Activated naive CD8-positive, alpha-beta T cell (primary cell): ENCODE measurements around the gene HECTD2.
"Not testable (repeated sequence)": the region's sequence is repeated elsewhere in the genome, so short reads cannot be mapped to it uniquely, and the experiment has no call there.

ENCODE experiments used
- H3K27ac Mint-ChIP-seq: one replicate; pipeline ENCODE4 v1.8.0; 2021; ENCODE audit warnings: mixed read lengths
- H3K27me3 Mint-ChIP-seq: one replicate; pipeline ENCODE4 v1.8.0; 2021; ENCODE audit warnings: mixed read lengths
- H3K36me3 Mint-ChIP-seq: one replicate; pipeline ENCODE4 v1.8.0; 2021; ENCODE audit warnings: mixed read lengths
- H3K4me1 Mint-ChIP-seq: one replicate; pipeline ENCODE4 v1.8.0; 2021; ENCODE audit warnings: low read depth, mixed read lengths
- H3K4me3 Mint-ChIP-seq: one replicate; pipeline ENCODE4 v1.8.0; 2021; ENCODE audit warnings: mild to moderate bottlenecking, mixed read lengths
- H3K9me3 Mint-ChIP-seq: one replicate; pipeline ENCODE4 v1.8.0; 2021; ENCODE audit warnings: low read depth, mixed read lengths

The HECTD2 gene

GRCh38 chr10:91435241-91435640 lies 25.1 kb downstream of the HECTD2 start:
- Mint-ChIP-seq H3K4me3 (no peak overlapping the region), H3K27ac (no peak overlapping the region), H3K4me1 (no peaks in the 10 kb centered on the region), H3K36me3 (peaks cover 18% of the 10 kb centered on the region), H3K9me3 (no peaks in the 10 kb centered on the region), H3K27me3 (no peaks in the 10 kb centered on the region)

GRCh38 chr10:91438228-91438627 lies 28.1 kb downstream of the HECTD2 start:
- H3K4me1 Mint-ChIP-seq, H3K27me3 Mint-ChIP-seq, H3K9me3 Mint-ChIP-seq, H3K4me3 Mint-ChIP-seq, H3K27ac Mint-ChIP-seq: not testable (repeated sequence)
- H3K36me3 Mint-ChIP-seq, result peaks cover 15% of the 10 kb centered on the region

DNA sequence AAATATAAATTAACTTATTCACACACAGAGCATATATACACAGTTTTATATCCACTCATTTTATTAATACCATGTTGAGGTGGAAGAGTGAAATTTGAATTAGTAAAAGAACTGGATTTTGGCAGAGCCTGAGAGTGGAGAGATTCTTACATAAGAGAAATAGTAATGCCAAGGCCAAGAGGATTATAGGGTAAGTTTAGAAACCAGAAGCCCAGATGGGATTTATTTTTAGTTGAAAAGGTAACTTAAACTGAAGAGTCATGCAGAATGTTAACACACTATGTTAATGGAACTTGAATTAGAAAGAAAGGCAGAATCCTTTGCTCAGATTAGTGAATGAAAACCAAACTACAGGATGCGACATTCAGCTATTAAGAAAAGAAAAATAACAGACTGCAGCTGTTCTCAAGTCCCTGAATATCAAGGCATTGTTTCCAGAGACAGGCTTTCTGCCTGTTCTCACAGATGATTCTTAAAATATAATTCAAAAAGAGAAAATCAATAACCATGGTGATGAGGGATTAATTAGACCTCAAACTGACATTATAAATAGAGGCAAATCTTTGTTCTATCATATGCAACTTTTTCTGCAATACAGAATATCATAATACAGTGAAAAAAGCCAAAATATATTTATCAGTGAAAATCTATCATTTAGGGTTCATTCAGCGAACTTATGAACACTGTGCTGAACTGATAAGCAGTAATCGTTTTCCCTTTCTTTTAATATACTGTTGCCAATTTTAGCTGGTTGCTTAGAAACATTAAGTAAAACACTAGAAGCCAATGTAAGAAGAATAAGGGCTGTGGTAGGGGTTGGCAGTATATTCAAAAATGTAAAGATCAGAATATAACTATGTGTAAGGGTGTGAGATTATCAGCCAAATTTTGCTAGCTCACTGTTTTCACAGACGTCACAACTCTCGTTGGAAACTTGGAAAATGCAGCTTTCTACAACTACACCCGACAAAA lies 34.4 kb downstream of the HECTD2 start:
- no peaks in the 10 kb centered on the region for H3K27me3 Mint-ChIP-seq
- H3K36me3 Mint-ChIP-seq, result peaks cover 13% of the 10 kb centered on the region
- no peaks in the 10 kb centered on the region for H3K4me1 Mint-ChIP-seq
- peaks cover 7% of the 10 kb centered on the region for H3K9me3 Mint-ChIP-seq
- no peak overlapping the region for H3K4me3 Mint-ChIP-seq
- no peak overlapping the region for H3K27ac Mint-ChIP-seq

DNA sequence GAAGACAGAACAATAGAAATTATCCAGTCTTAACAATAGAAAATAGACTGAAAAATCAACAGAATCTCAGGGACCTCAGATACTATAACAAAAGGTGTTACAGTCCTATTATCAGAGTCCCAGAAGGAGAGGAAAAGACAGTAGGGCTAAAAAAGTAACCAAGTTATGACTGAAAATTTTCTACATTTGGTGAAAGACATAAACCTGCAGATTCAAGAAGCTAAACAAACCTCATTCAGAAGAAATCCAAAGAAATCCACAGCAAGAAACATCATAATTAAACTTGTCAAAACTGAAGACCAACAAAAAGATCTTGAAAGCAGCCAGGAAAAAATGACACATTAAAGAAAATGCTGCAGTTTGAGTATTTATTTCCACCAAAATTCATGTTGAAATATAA lies 41.9 kb downstream of the HECTD2 start:
- Mint-ChIP-seq H3K4me1 (no peaks in the 10 kb centered on the region), H3K9me3 (peaks cover 34% of the 10 kb centered on the region), H3K27me3 (peaks cover 1% of the 10 kb centered on the region), H3K27ac (no peak overlapping the region), H3K4me3 (no peak overlapping the region), H3K36me3 (peaks cover 17% of the 10 kb centered on the region)

DNA sequence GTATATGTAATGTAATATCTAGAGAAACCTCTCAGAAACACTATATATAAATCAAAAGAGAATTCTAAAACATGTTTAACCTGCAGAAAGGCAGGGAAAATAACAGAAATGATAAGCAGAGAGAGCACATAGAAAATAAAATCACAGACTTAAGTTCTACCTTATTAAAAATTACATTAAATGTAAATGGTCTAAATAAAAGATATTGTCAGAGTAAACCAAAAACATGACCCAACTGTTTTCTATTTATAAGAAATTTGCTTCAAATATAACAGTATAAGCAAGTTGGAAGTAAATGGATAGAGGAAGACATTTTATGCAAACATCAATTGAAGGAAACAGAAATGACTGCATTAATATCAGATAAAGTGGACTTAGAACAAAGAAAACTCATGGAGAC lies 43.4 kb downstream of the HECTD2 start:
- no peak overlapping the region for H3K4me3 Mint-ChIP-seq
- H3K27ac Mint-ChIP-seq, result no peak overlapping the region
- peaks cover 34% of the 10 kb centered on the region for H3K9me3 Mint-ChIP-seq
- peaks cover 1% of the 10 kb centered on the region for H3K27me3 Mint-ChIP-seq
- H3K4me1 Mint-ChIP-seq, result no peaks in the 10 kb centered on the region
- peaks cover 17% of the 10 kb centered on the region for H3K36me3 Mint-ChIP-seq

DNA sequence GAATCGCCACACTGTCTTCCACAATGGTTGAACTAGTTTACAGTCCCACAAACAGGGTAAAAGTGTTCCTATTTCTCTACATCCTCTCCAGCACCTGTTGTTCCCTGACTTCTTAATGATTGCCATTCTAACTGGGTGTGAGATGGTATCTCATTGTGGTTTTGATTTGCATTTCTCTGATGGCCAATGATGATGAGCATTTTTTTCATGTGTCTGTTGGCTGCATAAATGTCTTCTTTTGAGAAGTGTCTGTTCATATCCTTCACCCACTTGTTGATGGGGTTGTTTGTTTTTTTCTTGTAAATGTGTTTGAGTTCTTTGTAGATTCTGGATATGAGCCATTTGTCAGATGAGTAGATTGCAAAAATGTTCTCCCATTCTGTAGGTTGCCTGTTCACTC lies 45.0 kb downstream of the HECTD2 start:
- H3K36me3 Mint-ChIP-seq, result peaks cover 10% of the 10 kb centered on the region
- H3K27ac Mint-ChIP-seq, H3K4me3 Mint-ChIP-seq, H3K27me3 Mint-ChIP-seq, H3K4me1 Mint-ChIP-seq: not testable (repeated sequence)
- peaks cover 26% of the 10 kb centered on the region for H3K9me3 Mint-ChIP-seq

GRCh38 chr10:91460681-91461080 lies 50.5 kb downstream of the HECTD2 start:
- H3K27ac Mint-ChIP-seq, result no peak overlapping the region
- no peaks in the 10 kb centered on the region for H3K27me3 Mint-ChIP-seq
- no peaks in the 10 kb centered on the region for H3K9me3 Mint-ChIP-seq
- H3K4me3 Mint-ChIP-seq, result no peak overlapping the region
- H3K36me3 Mint-ChIP-seq, result peaks cover 17% of the 10 kb centered on the region
- no peaks in the 10 kb centered on the region for H3K4me1 Mint-ChIP-seq

DNA sequence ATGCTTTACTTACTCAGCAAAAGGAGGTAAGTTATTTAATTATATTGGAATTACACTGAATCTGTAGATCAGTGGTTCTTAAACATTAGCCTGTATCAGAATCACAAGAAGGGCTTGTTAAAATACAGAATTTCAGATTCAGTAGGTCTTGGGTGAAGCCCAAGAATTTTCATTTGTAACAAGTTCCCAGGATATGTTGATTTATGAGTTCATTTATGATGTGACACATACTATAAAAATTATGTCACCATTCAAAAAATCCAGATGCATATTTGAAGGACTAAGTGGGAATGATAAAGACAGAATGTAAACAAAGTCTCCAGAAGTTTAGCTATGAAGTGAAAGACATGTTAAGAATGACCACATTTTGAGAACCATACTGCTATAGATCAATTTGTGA lies 52.3 kb downstream of the HECTD2 start:
- H3K27me3 Mint-ChIP-seq, result no peaks in the 10 kb centered on the region
- H3K36me3 Mint-ChIP-seq, result peaks cover 25% of the 10 kb centered on the region
- H3K4me3 Mint-ChIP-seq, result no peak overlapping the region
- H3K27ac Mint-ChIP-seq, result no peak overlapping the region
- peaks cover 4% of the 10 kb centered on the region for H3K9me3 Mint-ChIP-seq
- H3K4me1 Mint-ChIP-seq, result no peaks in the 10 kb centered on the region

- Mint-ChIP-seq H3K27ac (no peak overlapping the region), H3K4me3 (no peak overlapping the region), H3K27me3 (no peaks in the 10 kb centered on the region), H3K9me3 (peaks cover 5% of the 10 kb centered on the region), H3K4me1 (no peaks in the 10 kb centered on the region), H3K36me3 (peaks cover 25% of the 10 kb centered on the region)
These were observed 54.4 kb downstream of the HECTD2 start for GRCh38 chr10:91464500-91464899.

- H3K9me3 Mint-ChIP-seq, result peaks cover 13% of the 10 kb centered on the region
These were observed 55.1 kb downstream of the HECTD2 start for GRCh38 chr10:91465261-91465660.

GRCh38 chr10:91467114-91467513 lies 57.0 kb downstream of the HECTD2 start:
- Mint-ChIP-seq H3K27ac (no peak overlapping the region), H3K36me3 (peaks cover 23% of the 10 kb centered on the region), H3K27me3 (no peaks in the 10 kb centered on the region)

More at GRCh38 chr10:91465261-91465660, 55.1 kb downstream of the HECTD2 start:
- Mint-ChIP-seq H3K4me3 (no peak overlapping the region), H3K36me3 (peaks cover 25% of the 10 kb centered on the region), H3K27ac (no peak overlapping the region), H3K4me1 (no peaks in the 10 kb centered on the region), H3K27me3 (no peaks in the 10 kb centered on the region)

DNA sequence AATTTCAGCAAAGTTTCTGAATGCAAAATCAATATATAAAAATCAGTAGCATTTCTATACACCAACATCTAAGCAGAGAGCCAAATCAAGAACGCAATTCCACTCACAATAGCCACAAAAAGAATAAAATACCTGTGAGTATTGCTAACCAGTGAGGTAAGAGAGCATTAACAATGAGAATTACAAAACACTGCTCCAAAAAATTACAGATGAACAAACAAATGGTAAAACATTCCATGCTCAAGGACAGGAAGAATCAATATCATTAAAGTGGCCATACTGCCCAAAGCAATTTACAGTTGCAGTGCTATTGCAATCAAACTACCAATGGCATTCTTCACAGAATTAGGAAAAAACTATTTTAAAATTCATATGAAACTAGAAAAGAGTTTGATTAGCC lies 61.5 kb downstream of the HECTD2 start:
- no peaks in the 10 kb centered on the region for H3K4me1 Mint-ChIP-seq
- H3K27me3 Mint-ChIP-seq, result no peaks in the 10 kb centered on the region
- H3K4me3 Mint-ChIP-seq, result no peak overlapping the region
- peaks cover 14% of the 10 kb centered on the region for H3K9me3 Mint-ChIP-seq
- no peak overlapping the region for H3K27ac Mint-ChIP-seq
- peaks cover 4% of the 10 kb centered on the region for H3K36me3 Mint-ChIP-seq

More at GRCh38 chr10:91467114-91467513, 57.0 kb downstream of the HECTD2 start:
- H3K9me3 Mint-ChIP-seq, result peaks cover 15% of the 10 kb centered on the region
- no peaks in the 10 kb centered on the region for H3K4me1 Mint-ChIP-seq
- no peak overlapping the region for H3K4me3 Mint-ChIP-seq

DNA sequence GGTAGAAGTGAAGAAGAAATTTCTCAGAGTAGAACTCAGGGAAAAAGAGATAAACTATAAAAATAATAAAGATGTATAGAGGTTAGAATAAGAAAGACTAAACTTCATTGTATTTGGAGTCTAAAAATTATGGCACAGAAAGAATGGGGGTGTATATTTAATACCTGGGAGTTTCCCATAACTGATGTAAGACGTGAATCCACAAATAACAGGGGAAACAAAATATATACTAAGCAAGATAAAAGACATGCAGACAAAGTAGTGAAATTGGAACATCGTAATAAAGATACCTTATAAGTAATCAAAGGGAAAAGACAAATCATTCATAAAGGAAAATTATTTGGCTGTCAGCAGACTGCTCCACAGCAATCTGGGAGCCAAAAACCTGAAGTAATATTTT lies 62.8 kb downstream of the HECTD2 start:
- Mint-ChIP-seq H3K27ac (no peak overlapping the region), H3K27me3 (no peaks in the 10 kb centered on the region), H3K4me1 (no peaks in the 10 kb centered on the region), H3K9me3 (peaks cover 11% of the 10 kb centered on the region), H3K36me3 (no peaks in the 10 kb centered on the region), H3K4me3 (no peak overlapping the region)

- Mint-ChIP-seq H3K36me3 (no peaks in the 10 kb centered on the region), H3K4me3 (no peak overlapping the region), H3K4me1 (no peaks in the 10 kb centered on the region), H3K27me3 (no peaks in the 10 kb centered on the region), H3K9me3 (peaks cover 11% of the 10 kb centered on the region), H3K27ac (no peak overlapping the region)
These were observed 63.9 kb downstream of the HECTD2 start for GRCh38 chr10:91474009-91474408.

- H3K9me3 Mint-ChIP-seq, result no peaks in the 10 kb centered on the region
- H3K4me3 Mint-ChIP-seq, result no peak overlapping the region
- no peaks in the 10 kb centered on the region for H3K4me1 Mint-ChIP-seq
- H3K27ac Mint-ChIP-seq, result no peak overlapping the region
- no peaks in the 10 kb centered on the region for H3K36me3 Mint-ChIP-seq
- H3K27me3 Mint-ChIP-seq, result no peaks in the 10 kb centered on the region
These were observed 67.1 kb downstream of the HECTD2 start for GRCh38 chr10:91477236-91477635.

DNA sequence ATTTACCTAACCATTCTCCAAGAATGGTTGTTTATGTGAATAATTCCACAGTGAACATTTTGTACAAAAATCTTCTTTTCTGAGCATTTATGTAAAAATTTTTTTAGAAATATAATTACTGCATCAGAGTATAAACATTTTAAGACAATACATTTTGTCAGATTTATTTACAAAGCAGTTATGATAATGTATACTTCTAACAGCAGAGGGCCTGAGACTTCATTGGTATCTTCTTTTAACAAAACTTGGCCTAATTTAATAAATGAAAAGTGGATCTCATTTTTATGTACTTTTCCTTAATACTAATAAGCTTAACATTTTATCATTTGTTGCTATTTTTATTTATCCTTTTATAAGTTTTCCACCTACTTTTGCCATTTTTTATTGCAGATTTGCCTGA lies 69.4 kb downstream of the HECTD2 start:
- Mint-ChIP-seq H3K4me1 (no peaks in the 10 kb centered on the region), H3K27me3 (no peaks in the 10 kb centered on the region), H3K4me3 (no peak overlapping the region), H3K9me3 (no peaks in the 10 kb centered on the region), H3K36me3 (peaks cover 2% of the 10 kb centered on the region), H3K27ac (no peak overlapping the region)
